K562 (cell line): ENCODE measurements around the gene PPIL1. TPM values are rescaled to one million over a fixed set of nuclear protein-coding genes. Genes with fewer than 3 reads are reported as not detected.

ENCODE experiments used
- ATAC-seq: fragments of 200-7000 bp; cut with Tn5 transposase; 3 replicates; pipeline ENCODE4 v1.9.1; 2020; ENCODE audit warnings: moderate library complexity
- BruUV-seq: library from RNA; stranded (reverse); fragments of 400-500 nt; replicated peaks from 2 replicates; lab custom pipeline; 2021; lab: Mats Ljungman, UMichigan
- CTCF ChIA-PET: fragments of 300-600 bp; formaldehyde crosslinking; extraction: SDS; loops from one replicate; lab custom pipeline; 2021; ENCODE audit warnings: low intra/inter-chr PET ratio; lab: Yijun Ruan, JAX
- POLR2A ChIA-PET: fragments of 300-600, 350-650 bp; sonication (Branson Sonifier 250); formaldehyde crosslinking; extraction: SDS; loops from one replicate; lab custom pipeline; 2021; ENCODE audit warnings: antibody characterized with exemption, inconsistent platforms; lab: Yijun Ruan, JAX
- DNase-seq, 4 experiments: peaks; one replicate each; pipeline versions ENCODE4 v3.0.0 to v3.0.0-alpha.2; 2011 to 2018; ENCODE audit warnings: low spot score in 3 of 4, mixed read lengths in 3 of 4; ENCODE audit errors: extremely low read depth in 1 of 4
- FAIRE-seq: peaks from 2 replicates; lab custom pipeline; 2011; peaks lifted over from hg19 to GRCh38; lab: Jason Lieb, UNC
- H2AFZ ChIP-seq: 2 replicates; pipeline ENCODE4 v1.6.0; 2011; ENCODE audit warnings: low read depth, low read length, control low read depth, inconsistent platforms
- H3K27ac ChIP-seq: fragments of 200-600 bp; 3 replicates; pipeline ENCODE4 v1.8.0; 2011; ENCODE audit warnings: low read depth, mild to moderate bottlenecking, control low read depth, inconsistent platforms, low read length, moderate library complexity, mixed read lengths; ENCODE audit errors: extremely low read depth
- H3K27me3 ChIP-seq, 2 experiments: fragments of 300-600 bp in 1 of 2; 2 replicates in 1 of 2; 3 replicates in 1 of 2; pipeline versions ENCODE4 v1.6.0 to v1.8.0; 2011; ENCODE audit warnings: inconsistent platforms in 2 of 2, low read length in 2 of 2, mild to moderate bottlenecking in 1 of 2, mixed read lengths in 1 of 2, moderate library complexity in 1 of 2; ENCODE audit not compliant: control insufficient read depth in 2 of 2, insufficient read depth in 2 of 2
- H3K36me3 ChIP-seq: fragments of 300-600 bp; 3 replicates; pipeline ENCODE4 v1.8.0; 2011; ENCODE audit warnings: mild to moderate bottlenecking, low read length, inconsistent platforms; ENCODE audit not compliant: control insufficient read depth, insufficient read depth
- H3K4me1 ChIP-seq, 2 experiments: fragments of 200-600 bp in 1 of 2; replicated peaks in 1 of 2; 2 replicates in 1 of 2; 3 replicates in 1 of 2; pipeline versions ENCODE4 v1.5.1 to v1.8.0; 2011; ENCODE audit warnings: inconsistent platforms in 2 of 2, low read length in 2 of 2, mild to moderate bottlenecking in 1 of 2, mixed read lengths in 1 of 2, moderate library complexity in 1 of 2; ENCODE audit not compliant: control insufficient read depth in 2 of 2, insufficient read depth in 2 of 2
- H3K4me2 ChIP-seq: 2 replicates; pipeline ENCODE4 v1.6.1; 2011; ENCODE audit warnings: low read length, control low read depth, inconsistent platforms, mixed read lengths; ENCODE audit not compliant: insufficient read depth
- H3K4me3 ChIP-seq: fragments of 200-600 bp; sonication (generic), shearing (Covaris generic); 2 replicates; pipeline ENCODE4 v1.5.1; 2016; ENCODE audit warnings: control low read depth, inconsistent platforms
- H3K79me2 ChIP-seq: fragments of 200-600 bp; 3 replicates; pipeline ENCODE4 v1.8.0; 2011; ENCODE audit warnings: low read length, inconsistent platforms; ENCODE audit not compliant: control insufficient read depth, insufficient read depth
- H3K9ac ChIP-seq, 2 experiments: 2 replicates each; pipeline versions ENCODE4 v1.6.0 to v1.6.1; 2011; ENCODE audit warnings: low read depth in 2 of 2, low read length in 2 of 2, control low read depth in 1 of 2, inconsistent platforms in 1 of 2, mild to moderate bottlenecking in 1 of 2, mixed read lengths in 1 of 2; ENCODE audit not compliant: insufficient read depth in 1 of 2
- H3K9me1 ChIP-seq: one replicate; pipeline ENCODE4 v1.6.0; 2011; ENCODE audit warnings: inconsistent platforms, mild to moderate bottlenecking, low read length, moderate library complexity; ENCODE audit not compliant: control insufficient read depth, insufficient read depth
- H3K9me3 ChIP-seq: replicated peaks from 2 replicates; pipeline ENCODE4 v1.5.1; 2011; ENCODE audit warnings: low read depth, low read length, inconsistent platforms; ENCODE audit not compliant: control insufficient read depth, insufficient read depth
- H4K20me1 ChIP-seq: replicated peaks from 2 replicates; pipeline ENCODE4 v1.6.1; 2011; ENCODE audit warnings: low read length, inconsistent platforms, mixed read lengths; ENCODE audit not compliant: control insufficient read depth, insufficient read depth
- GATAD2B ChIP-seq: fragments of 450-650 bp; IDR thresholded peaks from 2 replicates; pipeline ENCODE4 v1.6.1; 2017; ENCODE audit warnings: mild to moderate bottlenecking, borderline replicate concordance
- POLR2H ChIP-seq: IDR thresholded peaks from 2 replicates; pipeline ENCODE4 v1.6.1; 2016; ENCODE audit warnings: missing genetic modification characterization, low read depth, mild to moderate bottlenecking, control low read depth, missing compliant biosample characterization, moderate library complexity
- THRAP3 ChIP-seq: fragments of 450-650 bp; IDR thresholded peaks from 2 replicates; pipeline ENCODE4 v1.6.1; 2016; ENCODE audit warnings: mild to moderate bottlenecking, inconsistent platforms, borderline replicate concordance
- TRIM24 ChIP-seq, 2 experiments: fragments of 450-650 bp; IDR thresholded peaks; 2 replicates each; pipeline ENCODE4 v1.6.1; 2016
- ZNF146 ChIP-seq: IDR thresholded peaks from one replicate; pipeline ENCODE4 v1.6.1; 2018; ENCODE audit warnings: missing compliant biosample characterization; ENCODE audit not compliant: unreplicated experiment
- ZNF316 ChIP-seq: fragments of 450-650 bp; IDR thresholded peaks from 2 replicates; pipeline ENCODE4 v1.6.1; 2016
- WGBS: fragments of 100-300 bp; shearing (Covaris generic); methylation state at CpG from one replicate; pipeline ENCODE4 v1.1.6; 2016; ENCODE audit warnings: low coverage, mixed read lengths; ENCODE audit not compliant: insufficient coverage; ENCODE audit errors: missing lambda C conversion rate; 5-methylcytosine and 5-hydroxymethylcytosine counted together
- in situ Hi-C: fragments of 300-500 bp; cut with MboI; formaldehyde crosslinking; loops from 4 replicates; pipeline ENCODE4 v1.15.0; 2018; ENCODE audit warnings: inconsistent platforms, mixed read lengths
- intact Hi-C: fragments of 100-400 bp; cut with micrococcal nuclease; formaldehyde crosslinking; loops from 2 replicates; pipeline ENCODE4 v1.14.2; 2022
- polyA plus RNA-seq, 8 experiments: library from polyadenylated mRNA; depleted of rRNA in 4 of 8; stranded (reverse) in 5 of 8; unstranded in 3 of 8; fragments of >200 nt; fragmentation: Nextera tagmentation in 2 of 8; fragmentation: Illumina TruSeq in 1 of 8; extraction: Ambion mirVana in 2 of 8; extraction: Trizol in 1 of 8; gene quantifications; 2 replicates each; pipeline versions ENCODE4 v1.2.1 to v1.2.3, GENCODE V29; 2011 to 2014; ENCODE audit warnings: inconsistent platforms in 1 of 8, missing spikeins in 1 of 8
- total RNA-seq, 7 experiments: library from RNA; depleted of rRNA in 6 of 7; stranded (reverse); fragments of >200 nt in 6 of 7; fragmentation: Illumina TruSeq in 2 of 7; extraction: Trizol in 2 of 7; gene quantifications; 2 replicates each; pipeline versions ENCODE4 v1.2.1 to v1.2.3, GENCODE V29; 2011 to 2021; ENCODE audit warnings: low replicate concordance in 1 of 7
- TF ChIP-seq, protein P1 (sequence below): fragments of 450-650 bp; IDR thresholded peaks from 2 replicates; pipeline ENCODE4 v1.6.1; 2016; ENCODE audit warnings: mild to moderate bottlenecking, moderate library complexity
- TF ChIP-seq, protein P2 (sequence below): sonication (generic); formaldehyde crosslinking; IDR thresholded peaks from 2 replicates; pipeline ENCODE4 v1.8.0; 2023; ENCODE audit warnings: mild to moderate bottlenecking, missing genetic modification reagents

The PPIL1 gene
- total and polyA plus RNA-seq, 9 of the 15 experiments (the other 6 are each of a cell fraction or from before 2014, with no cell fraction given) = 65.8 to 205 (median 130) TPM

DNA sequence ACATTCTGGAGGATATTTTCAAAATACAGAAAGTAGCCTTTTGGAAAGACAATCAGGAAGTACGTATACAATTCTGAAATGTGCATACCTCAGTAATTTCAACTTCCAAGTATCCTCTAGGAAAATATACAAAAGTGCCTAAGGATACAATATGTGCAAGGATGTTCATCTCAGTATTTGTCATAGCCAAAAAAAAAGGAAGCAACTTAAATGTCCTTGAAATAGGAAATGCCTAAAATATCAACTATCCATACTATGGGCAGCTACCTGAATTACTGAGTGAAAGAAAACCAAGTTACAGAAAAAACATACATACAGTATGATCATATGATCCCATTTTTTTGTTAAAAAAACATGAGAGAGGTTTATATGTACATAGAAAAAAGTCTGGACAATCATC is 1.5 kb downstream of the PPIL1 start:
- 88% methylated on average over 1 of the region's 1 CpG for WGBS
- Histone ChIP-seq H3K27ac (no peak overlapping the region; the same call in 2 of the 3 replicates), H3K36me3 (peaks cover 51% of the 10 kb centered on the region), H3K4me3 (peak overlapping the region; percentile 76; the same call in 1 of the 2 replicates), H3K9me1 (no peaks in the 10 kb centered on the region), H3K9ac (peak overlapping the region in 1 of 2 experiments; percentile 100; a peak in 2 of 4 replicates), H3K79me2 (peaks cover 62% of the 10 kb centered on the region), H3K4me1 (peaks cover 0 to 25% of the 10 kb centered on the region in 2 experiments; a peak in 2 of 5 replicates), H4K20me1 (no peaks in the 10 kb centered on the region), H3K9me3 (no peaks in the 10 kb centered on the region), H3K4me2 (peak overlapping the region; percentile 99), H3K27me3 (no peaks in the 10 kb centered on the region), H2AFZ (no peak overlapping the region)
- no peak for FAIRE-seq
- ATAC-seq = no peak
- DNase-seq = no peak
- no TSS peak for BruUV-seq
- ChIA-PET CTCF (no interaction called here), POLR2A (interaction anchor here (0.6 to 7.8 kb wide), 10 partner anchors 9 to 906 kb away, joined by 3 to 80 read pairs (median 6); partner anchors contain the start of genes C6orf89 and MTCH1)
- 0 out of 2 replicates have a peak, but pooled peaks have one; percentile 74 for TF ChIP-seq THRAP3
- TF ChIP-seq, protein P1, sequence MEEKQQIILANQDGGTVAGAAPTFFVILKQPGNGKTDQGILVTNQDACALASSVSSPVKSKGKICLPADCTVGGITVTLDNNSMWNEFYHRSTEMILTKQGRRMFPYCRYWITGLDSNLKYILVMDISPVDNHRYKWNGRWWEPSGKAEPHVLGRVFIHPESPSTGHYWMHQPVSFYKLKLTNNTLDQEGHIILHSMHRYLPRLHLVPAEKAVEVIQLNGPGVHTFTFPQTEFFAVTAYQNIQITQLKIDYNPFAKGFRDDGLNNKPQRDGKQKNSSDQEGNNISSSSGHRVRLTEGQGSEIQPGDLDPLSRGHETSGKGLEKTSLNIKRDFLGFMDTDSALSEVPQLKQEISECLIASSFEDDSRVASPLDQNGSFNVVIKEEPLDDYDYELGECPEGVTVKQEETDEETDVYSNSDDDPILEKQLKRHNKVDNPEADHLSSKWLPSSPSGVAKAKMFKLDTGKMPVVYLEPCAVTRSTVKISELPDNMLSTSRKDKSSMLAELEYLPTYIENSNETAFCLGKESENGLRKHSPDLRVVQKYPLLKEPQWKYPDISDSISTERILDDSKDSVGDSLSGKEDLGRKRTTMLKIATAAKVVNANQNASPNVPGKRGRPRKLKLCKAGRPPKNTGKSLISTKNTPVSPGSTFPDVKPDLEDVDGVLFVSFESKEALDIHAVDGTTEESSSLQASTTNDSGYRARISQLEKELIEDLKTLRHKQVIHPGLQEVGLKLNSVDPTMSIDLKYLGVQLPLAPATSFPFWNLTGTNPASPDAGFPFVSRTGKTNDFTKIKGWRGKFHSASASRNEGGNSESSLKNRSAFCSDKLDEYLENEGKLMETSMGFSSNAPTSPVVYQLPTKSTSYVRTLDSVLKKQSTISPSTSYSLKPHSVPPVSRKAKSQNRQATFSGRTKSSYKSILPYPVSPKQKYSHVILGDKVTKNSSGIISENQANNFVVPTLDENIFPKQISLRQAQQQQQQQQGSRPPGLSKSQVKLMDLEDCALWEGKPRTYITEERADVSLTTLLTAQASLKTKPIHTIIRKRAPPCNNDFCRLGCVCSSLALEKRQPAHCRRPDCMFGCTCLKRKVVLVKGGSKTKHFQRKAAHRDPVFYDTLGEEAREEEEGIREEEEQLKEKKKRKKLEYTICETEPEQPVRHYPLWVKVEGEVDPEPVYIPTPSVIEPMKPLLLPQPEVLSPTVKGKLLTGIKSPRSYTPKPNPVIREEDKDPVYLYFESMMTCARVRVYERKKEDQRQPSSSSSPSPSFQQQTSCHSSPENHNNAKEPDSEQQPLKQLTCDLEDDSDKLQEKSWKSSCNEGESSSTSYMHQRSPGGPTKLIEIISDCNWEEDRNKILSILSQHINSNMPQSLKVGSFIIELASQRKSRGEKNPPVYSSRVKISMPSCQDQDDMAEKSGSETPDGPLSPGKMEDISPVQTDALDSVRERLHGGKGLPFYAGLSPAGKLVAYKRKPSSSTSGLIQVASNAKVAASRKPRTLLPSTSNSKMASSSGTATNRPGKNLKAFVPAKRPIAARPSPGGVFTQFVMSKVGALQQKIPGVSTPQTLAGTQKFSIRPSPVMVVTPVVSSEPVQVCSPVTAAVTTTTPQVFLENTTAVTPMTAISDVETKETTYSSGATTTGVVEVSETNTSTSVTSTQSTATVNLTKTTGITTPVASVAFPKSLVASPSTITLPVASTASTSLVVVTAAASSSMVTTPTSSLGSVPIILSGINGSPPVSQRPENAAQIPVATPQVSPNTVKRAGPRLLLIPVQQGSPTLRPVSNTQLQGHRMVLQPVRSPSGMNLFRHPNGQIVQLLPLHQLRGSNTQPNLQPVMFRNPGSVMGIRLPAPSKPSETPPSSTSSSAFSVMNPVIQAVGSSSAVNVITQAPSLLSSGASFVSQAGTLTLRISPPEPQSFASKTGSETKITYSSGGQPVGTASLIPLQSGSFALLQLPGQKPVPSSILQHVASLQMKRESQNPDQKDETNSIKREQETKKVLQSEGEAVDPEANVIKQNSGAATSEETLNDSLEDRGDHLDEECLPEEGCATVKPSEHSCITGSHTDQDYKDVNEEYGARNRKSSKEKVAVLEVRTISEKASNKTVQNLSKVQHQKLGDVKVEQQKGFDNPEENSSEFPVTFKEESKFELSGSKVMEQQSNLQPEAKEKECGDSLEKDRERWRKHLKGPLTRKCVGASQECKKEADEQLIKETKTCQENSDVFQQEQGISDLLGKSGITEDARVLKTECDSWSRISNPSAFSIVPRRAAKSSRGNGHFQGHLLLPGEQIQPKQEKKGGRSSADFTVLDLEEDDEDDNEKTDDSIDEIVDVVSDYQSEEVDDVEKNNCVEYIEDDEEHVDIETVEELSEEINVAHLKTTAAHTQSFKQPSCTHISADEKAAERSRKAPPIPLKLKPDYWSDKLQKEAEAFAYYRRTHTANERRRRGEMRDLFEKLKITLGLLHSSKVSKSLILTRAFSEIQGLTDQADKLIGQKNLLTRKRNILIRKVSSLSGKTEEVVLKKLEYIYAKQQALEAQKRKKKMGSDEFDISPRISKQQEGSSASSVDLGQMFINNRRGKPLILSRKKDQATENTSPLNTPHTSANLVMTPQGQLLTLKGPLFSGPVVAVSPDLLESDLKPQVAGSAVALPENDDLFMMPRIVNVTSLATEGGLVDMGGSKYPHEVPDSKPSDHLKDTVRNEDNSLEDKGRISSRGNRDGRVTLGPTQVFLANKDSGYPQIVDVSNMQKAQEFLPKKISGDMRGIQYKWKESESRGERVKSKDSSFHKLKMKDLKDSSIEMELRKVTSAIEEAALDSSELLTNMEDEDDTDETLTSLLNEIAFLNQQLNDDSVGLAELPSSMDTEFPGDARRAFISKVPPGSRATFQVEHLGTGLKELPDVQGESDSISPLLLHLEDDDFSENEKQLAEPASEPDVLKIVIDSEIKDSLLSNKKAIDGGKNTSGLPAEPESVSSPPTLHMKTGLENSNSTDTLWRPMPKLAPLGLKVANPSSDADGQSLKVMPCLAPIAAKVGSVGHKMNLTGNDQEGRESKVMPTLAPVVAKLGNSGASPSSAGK = 0 out of 2 replicates have a peak, but pooled peaks have one; percentile 8
- TF ChIP-seq, protein P2, sequence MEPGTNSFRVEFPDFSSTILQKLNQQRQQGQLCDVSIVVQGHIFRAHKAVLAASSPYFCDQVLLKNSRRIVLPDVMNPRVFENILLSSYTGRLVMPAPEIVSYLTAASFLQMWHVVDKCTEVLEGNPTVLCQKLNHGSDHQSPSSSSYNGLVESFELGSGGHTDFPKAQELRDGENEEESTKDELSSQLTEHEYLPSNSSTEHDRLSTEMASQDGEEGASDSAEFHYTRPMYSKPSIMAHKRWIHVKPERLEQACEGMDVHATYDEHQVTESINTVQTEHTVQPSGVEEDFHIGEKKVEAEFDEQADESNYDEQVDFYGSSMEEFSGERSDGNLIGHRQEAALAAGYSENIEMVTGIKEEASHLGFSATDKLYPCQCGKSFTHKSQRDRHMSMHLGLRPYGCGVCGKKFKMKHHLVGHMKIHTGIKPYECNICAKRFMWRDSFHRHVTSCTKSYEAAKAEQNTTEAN (CRISPR knock-in tag) = no peak
- 0 out of 2 replicates have a peak, but pooled peaks have one; percentile 10 for TF ChIP-seq POLR2H (tag)
- TF ChIP-seq TRIM24 (IDR thresholded peaks at IDR 0.05) = 0 out of 4 replicates have a peak, but pooled peaks of 1 of the 2 experiments have one; percentile 2
- peak; percentile 71 for TF ChIP-seq ZNF316
- TF ChIP-seq GATAD2B = 0 out of 2 replicates have a peak, but pooled peaks have one; percentile 57
- no peak for TF ChIP-seq ZNF146 (CRISPR knock-in tag)
- in situ Hi-C loops = no loop called here
- intact Hi-C loops = no loop called here
